HepG2 (cell line): Measurements from ENCODE around the gene SDR39U1. TPM values are rescaled to one million over a fixed set of nuclear protein-coding genes. Genes with fewer than 3 reads are reported as not detected.

Experiments
- GRHL1 ChIP-seq: sonication (generic); formaldehyde crosslinking; conservative IDR thresholded peaks from 2 replicates; pipeline ENCODE4 v1.8.0; 2022; ENCODE audit warnings: missing genetic modification reagents
- MLLT10 ChIP-seq: sonication (generic); formaldehyde crosslinking; IDR thresholded peaks from 2 replicates; pipeline ENCODE4 v1.4.0; 2020; ENCODE audit warnings: missing genetic modification reagents
- MNT ChIP-seq: fragments of 450-650 bp; IDR thresholded peaks from 2 replicates; pipeline ENCODE4 v1.6.1; 2016
- SETDB1 ChIP-seq: sonication (generic); formaldehyde crosslinking; IDR thresholded peaks from 2 replicates; pipeline ENCODE4 v1.5.1; 2020; ENCODE audit warnings: missing genetic modification reagents, mild to moderate bottlenecking, borderline replicate concordance
- STAG1 ChIP-seq: sonication (generic); formaldehyde crosslinking; IDR thresholded peaks from 2 replicates; pipeline ENCODE4 v1.4.0; 2020; ENCODE audit warnings: missing genetic modification reagents
- SUZ12 ChIP-seq: fragments of 150-350 bp; IDR thresholded peaks from 2 replicates; pipeline ENCODE4 v1.6.1; 2014; ENCODE audit warnings: low read depth, low read length
- ZBTB20 ChIP-seq: sonication (generic); formaldehyde crosslinking; IDR thresholded peaks from 2 replicates; pipeline ENCODE4 v1.8.1; 2023; ENCODE audit warnings: missing genetic modification reagents, low read depth, mild to moderate bottlenecking, borderline replicate concordance
- ZBTB7A ChIP-seq: sonication (generic); formaldehyde crosslinking; IDR thresholded peaks from 2 replicates; pipeline ENCODE4 v1.8.0; 2022; ENCODE audit warnings: mild to moderate bottlenecking, missing genetic modification reagents
- ZFYVE20 ChIP-seq: sonication (generic); formaldehyde crosslinking; IDR thresholded peaks from 2 replicates; pipeline ENCODE4 v1.8.0; 2023; ENCODE audit warnings: low read depth, mild to moderate bottlenecking, moderate library complexity, missing genetic modification reagents, borderline replicate concordance
- ZNF317 ChIP-seq: sonication (generic); formaldehyde crosslinking; IDR thresholded peaks from 2 replicates; pipeline ENCODE4 v1.5.0; 2020; ENCODE audit warnings: mild to moderate bottlenecking, missing genetic modification reagents
- ZSCAN21 ChIP-seq: sonication (generic); formaldehyde crosslinking; IDR thresholded peaks from 2 replicates; pipeline ENCODE4 v1.8.0; 2022; ENCODE audit warnings: mild to moderate bottlenecking, missing genetic modification reagents, moderate library complexity, borderline replicate concordance
- polyA plus RNA-seq, 8 experiments: library from polyadenylated mRNA; depleted of rRNA in 3 of 8; stranded (reverse) in 7 of 8; unstranded in 1 of 8; fragments of >200 nt; fragmentation: Illumina TruSeq in 4 of 8; extraction: Trizol in 4 of 8; gene quantifications; 2 replicates each; pipeline versions ENCODE4 v1.2.1 to v1.2.3, GENCODE V29; 2011 to 2016; ENCODE audit warnings: low read depth in 4 of 8, missing spikeins in 1 of 8, mixed read lengths in 1 of 8; ENCODE audit not compliant: insufficient read depth in 1 of 8
- total RNA-seq, 5 experiments: library from RNA; depleted of rRNA; stranded (reverse); fragments of >200 nt; fragmentation: Illumina TruSeq; extraction: Trizol; gene quantifications; 2 replicates each; pipeline ENCODE4 v1.2.3, GENCODE V29; 2016; ENCODE audit warnings: low read depth in 1 of 5
- TF ChIP-seq, protein P1 (sequence below): sonication (generic); formaldehyde crosslinking; IDR thresholded peaks from 2 replicates; pipeline ENCODE4 v1.8.0; 2022; ENCODE audit warnings: missing genetic modification reagents, mild to moderate bottlenecking, moderate library complexity, borderline replicate concordance
- TF ChIP-seq, protein P2 (sequence below): sonication (generic); formaldehyde crosslinking; IDR thresholded peaks from 2 replicates; pipeline ENCODE4 v1.5.0; 2020; ENCODE audit warnings: mild to moderate bottlenecking, missing genetic modification reagents, borderline replicate concordance

The SDR39U1 gene
- total and polyA plus RNA-seq, 2 of the 13 experiments (the other 11 are each of a cell fraction or from before 2014, with no cell fraction given) = 34.4 to 129 TPM

GRCh38 chr14:24437020-24437735, 5.4 kb downstream of the SDR39U1 start (continued):
- TF ChIP-seq ZSCAN21 (CRISPR knock-in tag) (peak; percentile 70; the same call in 1 of the 2 replicates), MNT (no peak), STAG1 (no peak), ZFYVE20 (CRISPR knock-in tag) (no peak), SUZ12 (no peak), SETDB1 (CRISPR knock-in tag) (no peak), ZNF317 (CRISPR knock-in tag) (no peak), GRHL1 (CRISPR knock-in tag) (no peak), ZBTB7A (CRISPR knock-in tag) (no peak), ZBTB20 (CRISPR knock-in tag) (no peak), MLLT10 (0 out of 2 replicates have a peak, but pooled peaks have one; percentile 13)
- TF ChIP-seq, protein P1, sequence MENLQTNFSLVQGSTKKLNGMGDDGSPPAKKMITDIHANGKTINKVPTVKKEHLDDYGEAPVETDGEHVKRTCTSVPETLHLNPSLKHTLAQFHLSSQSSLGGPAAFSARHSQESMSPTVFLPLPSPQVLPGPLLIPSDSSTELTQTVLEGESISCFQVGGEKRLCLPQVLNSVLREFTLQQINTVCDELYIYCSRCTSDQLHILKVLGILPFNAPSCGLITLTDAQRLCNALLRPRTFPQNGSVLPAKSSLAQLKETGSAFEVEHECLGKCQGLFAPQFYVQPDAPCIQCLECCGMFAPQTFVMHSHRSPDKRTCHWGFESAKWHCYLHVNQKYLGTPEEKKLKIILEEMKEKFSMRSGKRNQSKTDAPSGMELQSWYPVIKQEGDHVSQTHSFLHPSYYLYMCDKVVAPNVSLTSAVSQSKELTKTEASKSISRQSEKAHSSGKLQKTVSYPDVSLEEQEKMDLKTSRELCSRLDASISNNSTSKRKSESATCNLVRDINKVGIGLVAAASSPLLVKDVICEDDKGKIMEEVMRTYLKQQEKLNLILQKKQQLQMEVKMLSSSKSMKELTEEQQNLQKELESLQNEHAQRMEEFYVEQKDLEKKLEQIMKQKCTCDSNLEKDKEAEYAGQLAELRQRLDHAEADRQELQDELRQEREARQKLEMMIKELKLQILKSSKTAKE = no peak
- TF ChIP-seq, protein P2, sequence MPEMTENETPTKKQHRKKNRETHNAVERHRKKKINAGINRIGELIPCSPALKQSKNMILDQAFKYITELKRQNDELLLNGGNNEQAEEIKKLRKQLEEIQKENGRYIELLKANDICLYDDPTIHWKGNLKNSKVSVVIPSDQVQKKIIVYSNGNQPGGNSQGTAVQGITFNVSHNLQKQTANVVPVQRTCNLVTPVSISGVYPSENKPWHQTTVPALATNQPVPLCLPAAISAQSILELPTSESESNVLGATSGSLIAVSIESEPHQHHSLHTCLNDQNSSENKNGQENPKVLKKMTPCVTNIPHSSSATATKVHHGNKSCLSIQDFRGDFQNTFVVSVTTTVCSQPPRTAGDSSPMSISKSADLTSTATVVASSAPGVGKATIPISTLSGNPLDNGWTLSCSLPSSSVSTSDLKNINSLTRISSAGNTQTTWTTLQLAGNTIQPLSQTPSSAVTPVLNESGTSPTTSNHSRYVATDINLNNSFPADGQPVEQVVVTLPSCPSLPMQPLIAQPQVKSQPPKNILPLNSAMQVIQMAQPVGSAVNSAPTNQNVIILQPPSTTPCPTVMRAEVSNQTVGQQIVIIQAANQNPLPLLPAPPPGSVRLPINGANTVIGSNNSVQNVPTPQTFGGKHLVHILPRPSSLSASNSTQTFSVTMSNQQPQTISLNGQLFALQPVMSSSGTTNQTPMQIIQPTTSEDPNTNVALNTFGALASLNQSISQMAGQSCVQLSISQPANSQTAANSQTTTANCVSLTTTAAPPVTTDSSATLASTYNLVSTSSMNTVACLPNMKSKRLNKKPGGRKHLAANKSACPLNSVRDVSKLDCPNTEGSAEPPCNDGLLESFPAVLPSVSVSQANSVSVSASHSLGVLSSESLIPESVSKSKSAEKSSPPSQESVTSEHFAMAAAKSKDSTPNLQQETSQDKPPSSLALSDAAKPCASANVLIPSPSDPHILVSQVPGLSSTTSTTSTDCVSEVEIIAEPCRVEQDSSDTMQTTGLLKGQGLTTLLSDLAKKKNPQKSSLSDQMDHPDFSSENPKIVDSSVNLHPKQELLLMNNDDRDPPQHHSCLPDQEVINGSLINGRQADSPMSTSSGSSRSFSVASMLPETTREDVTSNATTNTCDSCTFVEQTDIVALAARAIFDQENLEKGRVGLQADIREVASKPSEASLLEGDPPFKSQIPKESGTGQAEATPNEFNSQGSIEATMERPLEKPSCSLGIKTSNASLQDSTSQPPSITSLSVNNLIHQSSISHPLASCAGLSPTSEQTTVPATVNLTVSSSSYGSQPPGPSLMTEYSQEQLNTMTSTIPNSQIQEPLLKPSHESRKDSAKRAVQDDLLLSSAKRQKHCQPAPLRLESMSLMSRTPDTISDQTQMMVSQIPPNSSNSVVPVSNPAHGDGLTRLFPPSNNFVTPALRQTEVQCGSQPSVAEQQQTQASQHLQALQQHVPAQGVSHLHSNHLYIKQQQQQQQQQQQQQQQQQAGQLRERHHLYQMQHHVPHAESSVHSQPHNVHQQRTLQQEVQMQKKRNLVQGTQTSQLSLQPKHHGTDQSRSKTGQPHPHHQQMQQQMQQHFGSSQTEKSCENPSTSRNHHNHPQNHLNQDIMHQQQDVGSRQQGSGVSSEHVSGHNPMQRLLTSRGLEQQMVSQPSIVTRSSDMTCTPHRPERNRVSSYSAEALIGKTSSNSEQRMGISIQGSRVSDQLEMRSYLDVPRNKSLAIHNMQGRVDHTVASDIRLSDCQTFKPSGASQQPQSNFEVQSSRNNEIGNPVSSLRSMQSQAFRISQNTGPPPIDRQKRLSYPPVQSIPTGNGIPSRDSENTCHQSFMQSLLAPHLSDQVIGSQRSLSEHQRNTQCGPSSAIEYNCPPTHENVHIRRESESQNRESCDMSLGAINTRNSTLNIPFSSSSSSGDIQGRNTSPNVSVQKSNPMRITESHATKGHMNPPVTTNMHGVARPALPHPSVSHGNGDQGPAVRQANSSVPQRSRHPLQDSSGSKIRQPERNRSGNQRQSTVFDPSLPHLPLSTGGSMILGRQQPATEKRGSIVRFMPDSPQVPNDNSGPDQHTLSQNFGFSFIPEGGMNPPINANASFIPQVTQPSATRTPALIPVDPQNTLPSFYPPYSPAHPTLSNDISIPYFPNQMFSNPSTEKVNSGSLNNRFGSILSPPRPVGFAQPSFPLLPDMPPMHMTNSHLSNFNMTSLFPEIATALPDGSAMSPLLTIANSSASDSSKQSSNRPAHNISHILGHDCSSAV (CRISPR knock-in tag) = no peak
